Activated naive CD8-positive, alpha-beta T cell (primary cell): ENCODE measurements around the gene CASP7.

Source experiments
- H3K27ac Mint-ChIP-seq: one replicate; pipeline ENCODE4 v1.8.0; 2021; ENCODE audit warnings: mixed read lengths
- H3K27me3 Mint-ChIP-seq: one replicate; pipeline ENCODE4 v1.8.0; 2021; ENCODE audit warnings: mixed read lengths
- H3K36me3 Mint-ChIP-seq: one replicate; pipeline ENCODE4 v1.8.0; 2021; ENCODE audit warnings: mixed read lengths
- H3K4me1 Mint-ChIP-seq: one replicate; pipeline ENCODE4 v1.8.0; 2021; ENCODE audit warnings: low read depth, mixed read lengths
- H3K4me3 Mint-ChIP-seq: one replicate; pipeline ENCODE4 v1.8.0; 2021; ENCODE audit warnings: mild to moderate bottlenecking, mixed read lengths
- H3K9me3 Mint-ChIP-seq: one replicate; pipeline ENCODE4 v1.8.0; 2021; ENCODE audit warnings: low read depth, mixed read lengths

Gene CASP7

GRCh38 chr10:113689574-113689973 lies 9.9 kb downstream of the CASP7 start:
- no peaks in the 10 kb centered on the region for H3K27me3 Mint-ChIP-seq
- peaks cover 62% of the 10 kb centered on the region for H3K36me3 Mint-ChIP-seq
- H3K27ac Mint-ChIP-seq: no peak overlapping the region
- no peak overlapping the region for H3K4me3 Mint-ChIP-seq
- peaks cover 36% of the 10 kb centered on the region for H3K9me3 Mint-ChIP-seq
- peaks cover 26% of the 10 kb centered on the region for H3K4me1 Mint-ChIP-seq

DNA sequence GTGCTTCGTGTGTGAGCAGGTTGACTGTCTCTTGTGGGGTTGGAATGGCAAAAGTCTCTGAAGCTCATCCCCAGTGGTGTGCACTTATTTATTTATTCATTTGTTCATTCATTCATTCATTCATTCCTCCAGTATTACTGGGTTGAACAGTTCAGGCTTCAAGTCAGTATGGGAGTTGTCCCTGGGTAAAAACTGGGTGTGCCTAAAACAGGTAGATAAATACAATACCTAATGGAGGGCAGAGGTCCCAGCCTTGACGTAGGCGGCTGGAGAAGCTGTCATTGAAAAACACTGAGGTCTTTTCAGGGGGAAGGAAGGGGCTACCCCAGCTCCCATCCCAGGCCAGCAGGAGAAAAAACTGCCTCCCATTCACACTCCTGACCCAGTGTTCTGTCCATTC lies 11.0 kb downstream of the CASP7 start:
- peaks cover 33% of the 10 kb centered on the region for H3K9me3 Mint-ChIP-seq
- no peaks in the 10 kb centered on the region for H3K27me3 Mint-ChIP-seq
- H3K4me1 Mint-ChIP-seq: peaks cover 22% of the 10 kb centered on the region
- no peak overlapping the region for H3K4me3 Mint-ChIP-seq
- peaks cover 56% of the 10 kb centered on the region for H3K36me3 Mint-ChIP-seq
- H3K27ac Mint-ChIP-seq: no peak overlapping the region

- H3K9me3 Mint-ChIP-seq: peaks cover 31% of the 10 kb centered on the region
- no peaks in the 10 kb centered on the region for H3K27me3 Mint-ChIP-seq
- H3K27ac Mint-ChIP-seq: no peak overlapping the region
- no peak overlapping the region for H3K4me3 Mint-ChIP-seq
- peaks cover 53% of the 10 kb centered on the region for H3K36me3 Mint-ChIP-seq
- peaks cover 22% of the 10 kb centered on the region for H3K4me1 Mint-ChIP-seq
Observed at GRCh38 chr10:113691381-113691780, 11.7 kb downstream of the CASP7 start.

- peaks cover 52% of the 10 kb centered on the region for H3K36me3 Mint-ChIP-seq
- no peak overlapping the region for H3K27ac Mint-ChIP-seq
- H3K4me3 Mint-ChIP-seq: no peak overlapping the region
- peaks cover 22% of the 10 kb centered on the region for H3K4me1 Mint-ChIP-seq
- H3K27me3 Mint-ChIP-seq: no peaks in the 10 kb centered on the region
- H3K9me3 Mint-ChIP-seq: peaks cover 25% of the 10 kb centered on the region
Observed at GRCh38 chr10:113692271-113692670, 12.6 kb downstream of the CASP7 start.

GRCh38 chr10:113693348-113693747 lies 13.6 kb downstream of the CASP7 start:
- Mint-ChIP-seq H3K27ac (no peak overlapping the region), H3K27me3 (no peaks in the 10 kb centered on the region), H3K9me3 (peaks cover 22% of the 10 kb centered on the region), H3K4me1 (peaks cover 17% of the 10 kb centered on the region), H3K36me3 (peaks cover 45% of the 10 kb centered on the region), H3K4me3 (no peak overlapping the region)

DNA sequence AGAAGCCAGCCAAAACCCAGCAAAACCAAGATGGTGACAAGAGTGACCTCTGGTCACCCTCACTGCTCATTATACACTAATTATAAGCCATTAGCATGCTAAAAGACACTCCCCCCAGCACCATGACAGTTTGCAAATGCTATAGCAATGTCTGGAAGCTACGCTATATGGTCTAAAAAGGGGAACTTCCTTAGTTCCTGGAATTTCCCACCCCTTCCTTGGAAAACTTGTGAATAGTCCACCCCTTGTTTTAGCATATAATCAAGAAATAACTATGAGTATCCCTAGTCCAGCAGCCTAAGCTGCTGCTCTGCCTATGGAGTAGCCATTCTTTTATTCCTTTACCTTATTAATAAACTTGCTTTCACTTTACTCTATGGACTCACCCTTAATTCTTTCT lies 16.0 kb downstream of the CASP7 start:
- Mint-ChIP-seq H3K4me1 (peaks cover 2% of the 10 kb centered on the region), H3K27me3 (no peaks in the 10 kb centered on the region), H3K4me3 (no peak overlapping the region), H3K9me3 (peaks cover 15% of the 10 kb centered on the region), H3K36me3 (peaks cover 31% of the 10 kb centered on the region), H3K27ac (no peak overlapping the region)

- Mint-ChIP-seq H3K4me1 (peaks cover 2% of the 10 kb centered on the region), H3K36me3 (peaks cover 26% of the 10 kb centered on the region), H3K4me3 (no peak overlapping the region), H3K9me3 (peaks cover 15% of the 10 kb centered on the region), H3K27ac (no peak overlapping the region), H3K27me3 (no peaks in the 10 kb centered on the region)
Observed at GRCh38 chr10:113697595-113697994, 17.9 kb downstream of the CASP7 start.

GRCh38 chr10:113704637-113705343 lies 25.1 kb downstream of the CASP7 start:
- Mint-ChIP-seq H3K36me3 (peaks cover 6% of the 10 kb centered on the region), H3K27me3 (no peaks in the 10 kb centered on the region), H3K27ac (no peak overlapping the region), H3K9me3 (no peaks in the 10 kb centered on the region), H3K4me3 (no peak overlapping the region), H3K4me1 (peaks cover 21% of the 10 kb centered on the region)

GRCh38 chr10:113705344-113705652 lies 25.6 kb downstream of the CASP7 start:
- Mint-ChIP-seq H3K27ac (no peak overlapping the region), H3K4me3 (no peak overlapping the region), H3K36me3 (peaks cover 6% of the 10 kb centered on the region), H3K9me3 (no peaks in the 10 kb centered on the region), H3K4me1 (peaks cover 21% of the 10 kb centered on the region), H3K27me3 (no peaks in the 10 kb centered on the region)

GRCh38 chr10:113706623-113707022 lies 26.9 kb downstream of the CASP7 start:
- peaks cover 21% of the 10 kb centered on the region for H3K4me1 Mint-ChIP-seq
- H3K9me3 Mint-ChIP-seq: no peaks in the 10 kb centered on the region
- H3K36me3 Mint-ChIP-seq: peaks cover 2% of the 10 kb centered on the region
- no peaks in the 10 kb centered on the region for H3K27me3 Mint-ChIP-seq
- H3K4me3 Mint-ChIP-seq: no peak overlapping the region
- no peak overlapping the region for H3K27ac Mint-ChIP-seq

DNA sequence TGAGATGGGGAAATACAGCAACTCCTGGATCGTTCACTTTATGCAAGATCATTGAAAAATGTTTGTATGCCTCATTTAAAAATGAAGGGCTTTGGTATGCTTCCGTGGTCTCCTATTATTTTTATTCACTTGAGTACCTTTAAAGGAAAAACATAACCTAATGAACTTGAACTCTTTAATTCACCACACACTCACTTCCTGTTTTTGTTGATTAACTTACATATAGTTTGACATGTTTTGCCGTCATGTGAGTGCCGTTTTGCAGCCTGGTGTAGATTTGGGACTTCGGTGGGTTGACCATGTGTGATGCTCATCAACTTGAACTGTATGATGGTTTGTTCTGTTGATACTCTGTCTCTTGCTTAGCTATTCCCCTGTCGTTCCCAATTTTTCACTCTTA lies 28.9 kb downstream of the CASP7 start:
- Mint-ChIP-seq H3K9me3 (no peaks in the 10 kb centered on the region), H3K27ac (no peak overlapping the region), H3K27me3 (no peaks in the 10 kb centered on the region), H3K36me3 (peaks cover 5% of the 10 kb centered on the region), H3K4me3 (no peak overlapping the region), H3K4me1 (peaks cover 21% of the 10 kb centered on the region)

DNA sequence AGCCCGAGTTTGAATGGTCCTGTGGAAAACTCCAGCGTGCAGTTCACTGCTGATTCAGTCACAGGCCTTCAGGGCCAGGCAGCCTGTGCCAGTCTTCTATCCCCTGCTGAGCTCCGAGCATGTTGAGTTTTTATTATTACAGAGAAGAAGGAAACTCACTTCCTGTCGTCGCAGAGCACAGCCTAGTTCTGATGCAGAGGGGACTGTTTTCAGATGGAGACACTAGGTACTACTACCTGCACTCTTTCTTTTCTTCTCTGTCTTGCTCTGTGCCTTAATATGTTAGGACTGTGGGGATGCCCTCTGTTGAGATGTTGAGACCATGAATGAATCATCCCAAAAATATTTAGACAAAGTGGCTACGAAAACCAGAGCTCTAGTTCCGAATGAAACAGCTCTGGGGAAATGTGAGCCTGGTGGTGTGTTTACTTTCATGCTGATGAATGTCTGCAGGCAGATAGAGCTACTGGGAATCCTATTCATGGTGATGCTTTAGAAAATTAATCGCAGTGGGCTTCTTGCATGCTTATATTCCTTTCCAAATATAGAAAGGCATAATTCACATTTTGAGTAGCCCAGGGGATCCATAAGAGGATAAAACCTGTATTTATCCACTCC lies 29.6 kb downstream of the CASP7 start:
- H3K27me3 Mint-ChIP-seq: no peaks in the 10 kb centered on the region
- H3K36me3 Mint-ChIP-seq: peaks cover 5% of the 10 kb centered on the region
- H3K4me1 Mint-ChIP-seq: peaks cover 21% of the 10 kb centered on the region
- H3K27ac Mint-ChIP-seq: no peak overlapping the region
- no peak overlapping the region for H3K4me3 Mint-ChIP-seq
- no peaks in the 10 kb centered on the region for H3K9me3 Mint-ChIP-seq

DNA sequence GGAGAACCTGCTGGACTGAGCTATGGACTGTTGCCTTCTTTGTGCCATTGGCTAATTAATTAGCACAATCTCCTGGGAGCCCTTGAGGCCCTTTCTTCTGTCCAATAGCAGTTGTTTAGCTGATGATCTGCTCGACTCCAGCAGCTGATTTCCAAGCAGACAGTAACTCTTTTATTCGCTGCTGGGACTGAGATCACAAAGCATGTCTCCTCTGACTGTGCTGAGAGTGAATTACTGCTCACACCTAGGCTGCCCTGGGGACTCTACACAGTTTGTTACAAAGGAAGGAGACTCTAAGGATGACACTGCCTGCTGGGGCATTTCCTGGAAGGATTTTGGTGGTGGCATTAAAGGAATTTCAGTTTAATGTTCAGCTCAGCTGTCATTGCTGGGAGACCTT lies 31.4 kb downstream of the CASP7 start:
- H3K36me3 Mint-ChIP-seq: peaks cover 9% of the 10 kb centered on the region
- H3K4me3 Mint-ChIP-seq: no peak overlapping the region
- H3K9me3 Mint-ChIP-seq: no peaks in the 10 kb centered on the region
- H3K4me1 Mint-ChIP-seq: peaks cover 19% of the 10 kb centered on the region
- H3K27ac Mint-ChIP-seq: no peak overlapping the region
- H3K27me3 Mint-ChIP-seq: no peaks in the 10 kb centered on the region

DNA sequence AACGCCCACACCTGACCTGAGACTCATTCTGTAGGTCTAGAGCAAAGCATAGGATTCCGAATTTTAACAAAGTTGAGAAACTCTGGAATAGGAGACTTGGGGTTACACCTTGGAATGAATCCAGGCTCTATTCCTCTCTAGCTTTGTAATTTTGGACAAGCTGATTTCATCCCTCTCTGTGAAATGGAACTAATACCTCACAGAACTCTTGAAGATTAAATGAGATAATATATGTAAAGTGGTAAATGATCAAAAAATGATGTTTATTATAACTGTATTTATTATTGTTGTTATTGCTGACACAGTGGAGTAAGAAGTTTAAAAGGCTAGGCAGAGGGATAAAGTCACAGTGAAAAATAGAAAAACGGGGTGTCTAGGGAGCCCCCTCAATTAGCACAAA lies 32.3 kb downstream of the CASP7 start:
- Mint-ChIP-seq H3K36me3 (peaks cover 13% of the 10 kb centered on the region), H3K27me3 (no peaks in the 10 kb centered on the region), H3K27ac (no peak overlapping the region), H3K4me1 (peaks cover 13% of the 10 kb centered on the region), H3K9me3 (no peaks in the 10 kb centered on the region), H3K4me3 (no peak overlapping the region)

DNA sequence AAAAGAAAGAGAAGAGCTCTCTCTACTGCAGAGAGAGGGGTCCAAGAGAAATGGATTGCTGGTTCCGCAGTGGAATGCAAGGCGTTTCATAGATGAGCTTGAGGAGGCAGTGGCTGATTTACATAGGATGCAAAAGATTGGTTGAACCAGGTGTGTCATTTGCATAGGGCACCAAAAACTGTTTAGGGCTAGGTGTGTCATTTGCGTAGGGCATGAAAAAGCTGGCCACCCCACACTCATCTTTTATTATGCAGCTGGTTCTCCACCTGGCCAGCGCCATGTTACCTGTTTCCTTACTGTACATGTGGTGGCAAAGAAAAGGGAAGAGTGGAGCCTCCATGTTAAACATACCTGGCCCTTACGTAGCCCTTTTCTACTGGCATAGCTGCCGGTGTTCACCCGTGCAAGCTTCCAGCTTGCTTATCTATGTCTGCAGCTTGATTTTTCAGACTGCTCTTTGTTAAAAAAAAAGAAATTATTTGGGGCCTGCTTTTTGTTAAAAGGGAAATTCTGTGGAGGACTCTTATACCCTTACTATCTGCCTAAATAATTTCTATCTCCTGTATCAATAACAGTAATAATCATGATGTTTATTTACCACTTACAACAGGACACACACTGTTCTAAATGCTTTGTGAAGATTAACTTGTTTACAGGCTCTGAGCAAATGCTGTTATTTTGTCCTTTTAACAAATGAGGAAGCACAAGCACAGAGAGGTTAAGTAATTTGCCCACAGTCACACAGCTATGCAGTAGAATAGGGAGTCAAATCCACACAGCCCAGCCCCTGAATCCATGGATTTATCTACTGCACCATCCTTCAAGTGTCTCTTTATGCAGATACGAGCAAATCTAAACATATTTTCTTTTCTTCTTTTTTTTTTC lies 33.3 kb downstream of the CASP7 start:
- peaks cover 13% of the 10 kb centered on the region for H3K36me3 Mint-ChIP-seq
- H3K4me3 Mint-ChIP-seq: no peak overlapping the region
- H3K27me3 Mint-ChIP-seq: no peaks in the 10 kb centered on the region
- no peaks in the 10 kb centered on the region for H3K9me3 Mint-ChIP-seq
- peaks cover 8% of the 10 kb centered on the region for H3K4me1 Mint-ChIP-seq
- H3K27ac Mint-ChIP-seq: no peak overlapping the region
